SK-N-SH treated with all-trans-retinoic acid at 6 μM for 48 hours (cell line): ENCODE data around the gene UCKL1.

Source experiments
- CSRNP3 ChIP-seq: fragments of 250-450 bp; sonication (Bioruptor Pico); IDR thresholded peaks from 2 replicates; pipeline ENCODE4 v1.5.1; 2021; ENCODE audit warnings: mild to moderate bottlenecking, moderate library complexity
- ISL1 ChIP-seq: fragments of 250-450 bp; sonication (Bioruptor Pico); IDR thresholded peaks from 2 replicates; pipeline ENCODE4 v2.1.2; 2022; ENCODE audit warnings: mild to moderate bottlenecking, moderate library complexity
- OSR1 ChIP-seq: fragments of 250-450 bp; sonication (Bioruptor Pico); IDR thresholded peaks from 2 replicates; pipeline ENCODE4 v1.8.0; 2022; ENCODE audit warnings: moderate library complexity, mild to moderate bottlenecking, inconsistent platforms
- PATZ1 ChIP-seq: fragments of 250-450 bp; sonication (Bioruptor Pico); IDR thresholded peaks from 2 replicates; pipeline ENCODE4 v1.8.0; 2020; ENCODE audit warnings: mild to moderate bottlenecking, moderate library complexity, borderline replicate concordance
- POU6F1 ChIP-seq: fragments of 250-450 bp; sonication (Bioruptor Pico); IDR thresholded peaks from 2 replicates; pipeline ENCODE4 v1.8.0; 2021; ENCODE audit warnings: low read depth, mild to moderate bottlenecking, moderate library complexity, borderline replicate concordance
- RARB ChIP-seq: fragments of 250-450 bp; sonication (Bioruptor Pico); IDR thresholded peaks from 2 replicates; pipeline ENCODE4 v1.8.0; 2021; ENCODE audit warnings: mild to moderate bottlenecking, moderate library complexity
- TCF4 ChIP-seq: fragments of 250-450 bp; sonication (Bioruptor Pico); IDR thresholded peaks from 2 replicates; pipeline ENCODE4 v1.8.0; 2021; ENCODE audit warnings: mild to moderate bottlenecking, moderate library complexity, borderline replicate concordance
- ZC3H10 ChIP-seq: fragments of 250-450 bp; sonication (Bioruptor Pico); IDR thresholded peaks from 2 replicates; pipeline ENCODE4 v1.5.1; 2021; ENCODE audit warnings: mild to moderate bottlenecking, moderate library complexity
- ZFP30 ChIP-seq: fragments of 450-650 bp; formaldehyde crosslinking; IDR thresholded peaks from 2 replicates; pipeline ENCODE4 v1.5.0; 2022; ENCODE audit warnings: mild to moderate bottlenecking, moderate library complexity
- ZNF70 ChIP-seq: fragments of 450-650 bp; formaldehyde crosslinking; IDR thresholded peaks from 2 replicates; pipeline ENCODE4 v1.5.0; 2020; ENCODE audit warnings: mild to moderate bottlenecking, moderate library complexity

GRCh38 chr20:63933646-63934045, 22.6 kb downstream of the UCKL1 start:
- no peak for TF ChIP-seq TCF4 (CRISPR knock-in tag)
- no peak for TF ChIP-seq POU6F1
- TF ChIP-seq PATZ1 (CRISPR knock-in tag) = no peak
- no peak for TF ChIP-seq ISL1 (CRISPR knock-in tag)
- no peak for TF ChIP-seq ZC3H10 (CRISPR knock-in tag)
- TF ChIP-seq ZNF70 (CRISPR knock-in tag) = no peak
- TF ChIP-seq ZFP30 (CRISPR knock-in tag) = no peak
- TF ChIP-seq CSRNP3 (CRISPR knock-in tag) = no peak
- no peak for TF ChIP-seq RARB (CRISPR knock-in tag)
- no peak for TF ChIP-seq OSR1 (CRISPR knock-in tag)
